ENCODE results near the gene XYLT2.

DNA sequence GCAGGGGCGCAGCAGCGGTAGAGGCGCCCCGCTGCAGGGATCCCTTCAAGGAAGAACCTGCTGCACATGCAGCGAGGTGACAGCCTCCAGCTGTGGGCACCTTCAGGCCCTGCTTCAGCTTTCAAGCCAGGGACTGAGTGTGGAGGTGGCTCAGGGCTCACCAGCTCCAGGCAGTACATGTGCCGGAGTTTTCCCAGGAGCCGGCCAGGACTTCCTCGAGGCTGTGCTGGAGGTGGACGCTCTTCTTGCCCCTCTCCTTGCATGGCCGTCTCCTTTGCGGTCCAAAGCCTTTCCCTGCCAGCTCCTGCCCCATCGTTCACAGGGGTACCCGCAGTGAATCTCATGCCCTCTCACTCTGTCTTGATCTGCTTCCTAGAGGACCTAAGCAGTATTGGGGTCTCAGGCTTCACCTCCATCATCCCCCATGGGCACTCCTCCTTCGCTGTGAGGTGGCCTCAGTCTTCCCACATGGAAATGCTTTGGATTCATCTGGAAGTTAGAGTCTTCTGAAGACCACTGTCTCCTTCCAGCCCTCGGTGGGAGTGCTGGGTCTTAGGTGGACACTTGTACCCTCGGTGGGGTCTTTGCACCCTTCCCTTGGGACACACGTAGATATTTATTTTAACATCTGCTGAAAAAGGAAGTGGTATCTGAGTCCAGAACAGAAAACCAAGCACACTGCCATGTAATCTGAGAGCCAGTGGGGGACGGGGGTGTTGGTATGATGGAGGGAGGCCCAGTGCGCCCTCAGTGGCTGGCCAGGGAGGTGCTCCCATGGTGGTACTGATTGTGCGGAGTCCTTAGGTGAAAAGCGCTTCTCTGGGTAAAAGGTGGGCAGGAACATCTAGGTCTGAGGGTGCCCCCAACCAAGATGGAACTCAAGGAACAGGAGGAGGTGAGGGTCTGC, 7.0 kb downstream of the XYLT2 start:
- TF ChIP-seq POLR2AphosphoS5 (IDR thresholded peaks at IDR 0.05) = no peak
- no peak for TF ChIP-seq CTCF (IDR thresholded peaks at IDR 0.05 in 8 of 11, conservative IDR thresholded peaks at IDR 0.05 in 3 of 11)

All from spleen (tissue), 7 donors.